ENCODE measurements around the gene KRTAP5-8.
"Not testable (repeated sequence)": the region's sequence is repeated elsewhere in the genome, so short reads cannot be mapped to it uniquely, and the experiment has no call there.

The KRTAP5-8 gene, protein sequence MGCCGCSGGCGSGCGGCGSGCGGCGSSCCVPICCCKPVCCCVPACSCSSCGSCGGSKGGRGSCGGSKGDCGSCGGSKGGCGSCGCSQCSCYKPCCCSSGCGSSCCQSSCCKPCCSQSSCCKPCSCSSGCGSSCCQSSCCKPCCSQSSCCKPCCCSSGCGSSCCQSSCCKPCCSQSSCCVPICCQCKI

GRCh38 chr11:71537977-71538665 lies at the start of gene KRTAP5-8:
TSS of gene KRTAP5-8 (plus strand) at chr11:71538025. CDS start at chr11:71538056, 31 bp downstream.
- CTCF ChIA-PET = interaction anchor here (1.0 kb wide), 1 partner anchor 33 kb away, joined by 3 read pairs; no protein-coding TSS in a partner anchor
- POLR2A ChIA-PET; DNase-seq (ENCODE audit: extremely low spot score): not testable (repeated sequence)

- DNase-seq (ENCODE audit: extremely low spot score) = no peak
- CTCF ChIA-PET = interaction anchor here (1.1 to 1.3 kb wide), 2 partner anchors 75 kb away, joined by 6 to 9 read pairs; no protein-coding TSS in a partner anchor
- POLR2A ChIA-PET = no interaction called here
- TF ChIP-seq, protein P1, sequence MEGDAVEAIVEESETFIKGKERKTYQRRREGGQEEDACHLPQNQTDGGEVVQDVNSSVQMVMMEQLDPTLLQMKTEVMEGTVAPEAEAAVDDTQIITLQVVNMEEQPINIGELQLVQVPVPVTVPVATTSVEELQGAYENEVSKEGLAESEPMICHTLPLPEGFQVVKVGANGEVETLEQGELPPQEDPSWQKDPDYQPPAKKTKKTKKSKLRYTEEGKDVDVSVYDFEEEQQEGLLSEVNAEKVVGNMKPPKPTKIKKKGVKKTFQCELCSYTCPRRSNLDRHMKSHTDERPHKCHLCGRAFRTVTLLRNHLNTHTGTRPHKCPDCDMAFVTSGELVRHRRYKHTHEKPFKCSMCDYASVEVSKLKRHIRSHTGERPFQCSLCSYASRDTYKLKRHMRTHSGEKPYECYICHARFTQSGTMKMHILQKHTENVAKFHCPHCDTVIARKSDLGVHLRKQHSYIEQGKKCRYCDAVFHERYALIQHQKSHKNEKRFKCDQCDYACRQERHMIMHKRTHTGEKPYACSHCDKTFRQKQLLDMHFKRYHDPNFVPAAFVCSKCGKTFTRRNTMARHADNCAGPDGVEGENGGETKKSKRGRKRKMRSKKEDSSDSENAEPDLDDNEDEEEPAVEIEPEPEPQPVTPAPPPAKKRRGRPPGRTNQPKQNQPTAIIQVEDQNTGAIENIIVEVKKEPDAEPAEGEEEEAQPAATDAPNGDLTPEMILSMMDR (IDR thresholded peaks at IDR 0.05; ENCODE audit: control extremely low read depth, extremely low read depth, low read depth, missing control alignments) = no peak
Measured at GRCh38 chr11:71488681-71489270, 49.0 kb upstream of the KRTAP5-8 start.

- DNase-seq (ENCODE audit: extremely low spot score) = peak; percentile 86
- POLR2A ChIA-PET = no interaction called here
- CTCF ChIA-PET = interaction anchor here (1.1 kb wide), 1 partner anchor 74 kb away, joined by 9 read pairs; no protein-coding TSS in a partner anchor
Measured at GRCh38 chr11:71489311-71490043, 48.3 kb upstream of the KRTAP5-8 start.

GRCh38 chr11:71490044-71490730 lies 47.6 kb upstream of the KRTAP5-8 start:
- POLR2A ChIA-PET = no interaction called here
- TF ChIP-seq, protein P1 (IDR thresholded peaks at IDR 0.05; ENCODE audit: control extremely low read depth, extremely low read depth, low read depth, missing control alignments) = no peak
- CTCF ChIA-PET = interaction anchor here (1.1 kb wide), 1 partner anchor 73 kb away, joined by 9 read pairs; no protein-coding TSS in a partner anchor
- DNase-seq (ENCODE audit: extremely low spot score) = no peak

More at GRCh38 chr11:71489311-71490043, 48.3 kb upstream of the KRTAP5-8 start:
- TF ChIP-seq, protein P1 (IDR thresholded peaks at IDR 0.05; ENCODE audit: control extremely low read depth, extremely low read depth, low read depth, missing control alignments) = no peak

GRCh38 chr11:71490731-71491390 lies 47.0 kb upstream of the KRTAP5-8 start:
- no peak for DNase-seq (ENCODE audit: extremely low spot score)
- CTCF ChIA-PET = no interaction called here
- TF ChIP-seq, protein P1 (IDR thresholded peaks at IDR 0.05; ENCODE audit: control extremely low read depth, extremely low read depth, low read depth, missing control alignments) = no peak
- POLR2A ChIA-PET = no interaction called here

DNA sequence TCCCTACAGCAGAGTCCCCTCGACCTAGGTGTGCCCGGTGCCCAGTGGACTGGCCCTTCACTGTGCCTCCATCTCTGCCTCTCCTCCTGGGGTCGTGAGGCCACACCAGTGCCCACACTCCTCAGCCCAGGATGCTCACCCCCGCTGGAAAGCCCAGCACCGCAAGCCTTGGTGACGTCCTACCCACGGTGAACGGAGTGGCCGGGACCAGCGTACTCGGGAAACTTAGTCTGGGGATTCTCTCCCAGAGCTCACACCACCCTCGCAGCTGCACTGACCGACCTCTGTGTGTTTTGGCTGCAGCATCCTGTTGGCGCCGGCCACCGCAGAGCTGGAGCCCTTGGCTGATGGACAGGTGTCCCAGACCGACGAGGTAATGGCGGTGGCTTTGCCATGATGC lies 46.3 kb upstream of the KRTAP5-8 start:
- ChIA-PET POLR2A (no interaction called here), CTCF (no interaction called here)
- TF ChIP-seq, protein P1 (IDR thresholded peaks at IDR 0.05; ENCODE audit: control extremely low read depth, extremely low read depth, low read depth, missing control alignments) = no peak
- DNase-seq (ENCODE audit: extremely low spot score) = no peak

All from GM10248 (cell line).